ENCODE data around the gene FRMD3.
"Not testable (repeated sequence)": the region's sequence is repeated elsewhere in the genome, so short reads cannot be mapped to it uniquely, and the experiment has no call there.

The FRMD3 gene

DNA sequence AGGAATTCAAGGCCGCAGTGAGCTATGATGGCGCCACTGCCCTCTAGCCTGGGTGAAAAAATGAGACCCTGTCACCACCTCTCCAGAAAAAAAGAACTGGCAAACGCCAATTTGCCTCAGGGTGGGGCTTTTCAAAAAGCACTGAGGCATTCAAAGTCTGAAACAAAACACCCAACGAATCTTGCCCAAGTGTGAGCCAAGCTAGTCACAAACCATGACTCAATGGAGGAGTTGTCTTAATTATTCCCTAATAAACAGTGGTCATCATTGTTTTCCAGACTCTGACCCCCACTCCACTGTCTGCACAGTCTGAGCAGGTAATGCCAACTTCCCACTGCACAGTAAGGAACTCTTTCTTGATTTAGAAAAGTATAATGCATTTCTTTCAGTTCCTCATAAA, 16.8 kb downstream of the FRMD3 start:
- no peak for DNase-seq

DNA sequence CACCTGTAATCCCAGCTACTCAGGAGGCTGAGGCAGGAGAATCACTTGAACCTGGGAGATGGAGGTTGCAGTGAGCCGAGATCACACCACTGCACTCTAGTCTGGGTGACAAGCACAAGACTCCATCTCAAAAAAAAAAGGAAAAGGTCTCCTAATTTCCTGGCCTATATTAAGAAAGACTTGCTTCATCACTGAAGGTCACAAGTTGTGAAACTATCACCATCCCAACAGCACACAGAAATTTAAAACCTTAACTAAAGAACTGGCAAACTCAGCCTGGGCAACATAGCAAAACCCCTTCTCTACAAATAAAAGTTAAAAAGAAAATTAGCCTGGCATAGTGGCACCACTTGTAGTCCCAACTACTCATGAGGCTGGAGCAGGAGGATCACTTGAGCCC, 17.2 kb downstream of the FRMD3 start:
- DNase-seq = no peak

DNA sequence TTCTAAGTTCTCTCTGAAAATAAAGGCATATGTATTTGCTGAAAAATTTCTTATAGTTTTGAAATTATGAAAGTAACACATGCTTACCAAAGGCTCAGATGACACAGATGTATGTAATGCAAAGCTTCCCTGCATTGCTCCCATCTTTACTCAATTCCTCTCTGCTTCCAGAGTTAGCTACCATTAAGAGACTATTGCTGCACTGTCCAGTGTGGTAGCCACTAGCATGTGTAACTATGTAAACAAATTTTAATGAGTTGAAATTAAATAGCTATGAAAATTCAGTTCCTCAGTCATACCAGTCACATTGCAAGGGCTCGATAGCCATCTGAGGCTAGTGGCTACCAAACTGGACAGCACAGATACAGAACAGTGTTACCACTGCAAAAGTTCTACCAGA, 17.9 kb downstream of the FRMD3 start:
- no peak for DNase-seq

DNA sequence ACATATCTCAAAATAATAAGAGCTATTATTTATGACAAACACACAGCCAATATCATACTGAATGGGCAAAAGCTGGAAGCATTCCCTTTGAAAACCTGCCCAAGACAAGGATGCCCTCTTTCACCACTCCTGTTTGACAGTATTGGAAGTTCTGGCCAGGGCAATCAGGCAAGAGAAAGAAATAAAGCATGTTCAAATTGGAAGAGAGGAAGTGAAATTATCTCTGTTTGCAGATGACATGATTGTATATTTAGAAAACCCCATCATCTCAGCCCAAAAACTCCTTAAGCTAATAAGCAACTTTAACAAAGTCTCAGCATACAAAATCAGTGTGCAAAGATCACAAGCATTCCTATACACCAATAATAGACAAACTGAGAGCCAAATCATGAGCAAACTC, 20.2 kb downstream of the FRMD3 start:
- DNase-seq = not testable (repeated sequence)

DNA sequence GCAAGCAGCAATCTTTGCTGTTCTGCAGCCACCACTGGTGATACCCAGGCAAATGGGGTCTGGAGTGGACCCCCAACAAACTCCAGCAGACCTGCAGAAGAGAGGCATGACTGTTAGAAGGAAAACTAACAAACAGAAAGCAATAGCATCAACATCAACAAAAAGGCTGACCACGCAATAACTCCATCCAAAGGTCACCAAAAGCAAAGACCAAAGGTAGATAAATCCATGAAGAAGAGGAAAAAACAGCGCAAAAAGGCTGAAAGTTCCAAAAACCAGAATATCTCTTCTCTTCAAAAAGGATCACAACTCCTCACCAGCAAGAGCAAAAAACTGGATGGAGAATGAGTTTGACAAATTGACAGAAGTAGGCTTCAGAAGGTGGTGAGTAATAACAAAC, 23.4 kb downstream of the FRMD3 start:
- no peak for DNase-seq

DNA sequence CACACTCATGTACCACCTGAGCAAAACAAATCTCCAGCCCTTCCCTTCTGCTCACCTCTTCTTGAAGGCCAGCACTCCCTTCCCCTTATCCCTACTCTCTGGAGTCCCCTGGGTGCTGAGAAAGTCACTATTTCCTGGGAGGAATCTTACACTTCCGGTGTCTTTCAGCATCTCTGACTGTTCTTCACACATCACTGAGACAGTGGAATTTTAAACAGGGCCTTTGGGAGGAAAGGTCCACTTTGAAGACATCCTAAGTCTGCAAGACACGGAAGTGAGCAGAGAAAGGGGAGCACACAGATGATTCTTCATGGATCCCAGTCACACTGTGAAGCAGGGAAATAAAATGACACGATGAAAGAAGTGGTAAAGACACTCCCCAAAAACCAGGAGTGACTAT, 25.6 kb downstream of the FRMD3 start:
- DNase-seq = no peak

DNA sequence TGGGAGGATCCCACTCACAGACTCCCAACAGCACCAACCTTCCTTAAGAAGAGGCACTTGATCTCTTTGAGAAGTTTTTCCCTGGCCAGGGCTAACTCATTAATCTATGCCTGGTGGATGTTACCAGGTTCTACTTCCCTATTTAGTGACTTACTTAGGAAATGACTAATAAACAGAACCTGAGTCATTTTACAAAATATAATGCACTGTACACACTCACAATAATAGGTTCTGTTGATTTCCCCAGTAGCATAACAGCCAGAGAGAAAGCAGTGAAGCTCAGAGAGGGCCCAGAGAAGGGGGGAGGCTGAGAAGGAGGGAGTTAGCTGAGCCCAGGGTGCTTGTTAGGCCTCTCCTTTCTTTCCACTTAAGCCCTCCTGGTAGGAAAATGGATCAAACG, 27.1 kb downstream of the FRMD3 start:
- DNase-seq = peak; percentile 0

DNA sequence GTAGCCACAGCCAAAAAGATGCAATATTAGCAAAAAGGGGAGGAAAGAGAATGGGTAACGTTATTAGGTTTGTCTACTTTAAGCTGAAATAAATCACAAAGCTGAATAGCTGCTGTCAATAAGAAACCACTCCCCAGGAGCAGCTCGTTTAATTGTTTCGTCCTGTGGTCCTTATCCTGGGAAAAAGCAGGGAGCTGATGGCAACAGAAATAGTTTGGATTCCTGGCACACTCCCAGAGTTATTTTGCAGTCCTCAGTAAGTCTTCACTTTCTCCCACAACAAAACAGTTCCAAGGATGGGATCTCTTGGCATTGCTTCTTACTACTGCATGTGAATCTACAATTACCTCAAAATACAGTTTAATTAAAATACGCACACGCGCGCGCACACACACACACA, 28.8 kb downstream of the FRMD3 start:
- DNase-seq = no peak

DNA sequence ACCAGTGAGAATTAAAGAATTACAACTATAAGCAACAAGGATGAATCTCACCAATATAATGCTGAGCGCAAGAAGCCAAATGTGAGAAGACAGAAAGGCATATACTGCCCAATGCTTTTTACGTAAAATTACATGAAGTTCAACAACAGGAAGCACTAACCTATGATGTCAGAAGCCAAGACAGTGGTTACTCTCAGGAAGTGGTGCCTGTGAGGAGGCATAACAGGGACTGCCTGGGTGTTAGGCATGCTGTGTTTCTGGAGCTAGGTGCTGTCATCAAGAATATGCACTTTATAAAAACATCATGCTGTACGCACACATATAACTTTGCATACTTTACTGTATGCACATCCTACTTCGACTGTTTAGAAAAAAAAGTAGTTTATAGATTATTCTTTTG, 30.1 kb downstream of the FRMD3 start:
- peak; percentile 8 for DNase-seq

DNA sequence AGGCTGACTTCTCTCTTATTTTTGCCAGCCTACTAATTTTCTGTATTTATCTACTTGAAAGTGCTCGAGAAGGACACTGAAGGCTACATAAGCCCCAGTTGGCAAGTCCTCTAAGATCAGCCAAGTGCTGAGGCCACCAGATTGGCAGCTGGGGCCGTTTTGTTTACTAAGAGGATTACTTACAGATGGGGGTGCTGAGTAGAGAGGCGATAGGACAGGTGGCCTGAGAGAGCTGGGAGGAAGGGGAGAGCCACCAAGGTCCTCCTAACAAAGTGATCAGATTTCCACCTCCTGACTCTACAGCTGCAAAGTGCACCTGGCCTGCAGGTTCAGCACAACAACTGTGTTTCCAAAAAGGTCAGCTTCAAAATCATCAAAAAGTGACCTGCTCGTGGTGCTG, 32.9 kb downstream of the FRMD3 start:
- DNase-seq = no peak

DNA sequence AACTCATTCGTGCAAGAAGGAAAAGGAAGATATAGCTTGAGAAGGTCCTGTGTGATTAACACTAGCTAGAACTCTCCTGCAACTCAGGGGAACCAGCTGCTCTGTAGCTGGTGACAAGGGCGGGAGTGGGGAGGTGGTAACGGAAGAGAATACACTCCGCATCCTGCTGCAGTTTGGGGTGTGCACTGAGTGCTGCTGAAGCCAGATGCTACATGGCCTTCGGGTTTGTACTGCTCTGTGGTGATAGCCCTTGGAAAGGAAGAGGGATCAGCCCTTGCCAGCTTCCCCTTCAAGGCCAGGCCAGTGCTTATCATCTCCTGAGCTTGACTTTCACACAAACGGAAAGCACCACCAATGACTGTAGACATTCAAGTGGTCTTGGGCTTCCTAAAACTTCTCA, 34.3 kb downstream of the FRMD3 start:
- no peak for DNase-seq

DNA sequence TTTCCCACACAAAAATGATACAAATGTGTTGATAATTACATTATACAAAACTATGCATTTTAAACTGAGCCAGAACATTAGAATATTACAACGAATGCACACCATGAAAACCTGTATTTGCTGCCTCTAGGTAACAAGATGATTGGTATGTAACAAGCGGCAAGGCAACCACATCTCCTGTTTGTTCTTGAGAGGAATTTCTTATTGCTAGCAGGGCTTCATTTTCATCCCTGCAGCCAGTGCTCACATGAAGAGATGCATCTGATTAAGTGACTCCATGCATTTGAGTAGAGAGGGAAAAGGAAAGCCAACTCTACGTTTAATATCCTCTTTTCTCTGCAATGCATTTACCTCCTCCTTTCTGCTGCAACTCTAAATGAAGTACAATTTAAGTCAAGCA, 36.6 kb downstream of the FRMD3 start:
- no peak for DNase-seq

DNA sequence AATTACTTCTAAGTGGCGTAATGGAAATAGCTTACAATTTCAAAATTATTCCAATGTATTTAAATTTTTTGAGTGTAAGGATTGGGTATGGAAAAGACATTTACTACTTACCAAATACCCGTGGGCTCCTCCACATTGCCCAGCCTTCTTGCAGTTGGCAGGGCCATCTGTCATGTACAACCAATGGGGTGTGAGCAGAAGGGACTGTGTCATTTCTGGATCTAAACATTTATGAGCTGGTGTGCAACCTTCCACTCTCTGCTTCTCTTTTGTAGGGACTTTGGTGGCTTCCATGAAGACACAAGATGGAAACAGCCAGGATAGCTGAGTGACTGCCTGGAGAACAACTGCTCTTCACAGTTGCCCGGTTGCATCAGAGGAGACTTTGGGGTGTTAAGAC, 40.8 kb downstream of the FRMD3 start:
- no peak for DNase-seq

DNA sequence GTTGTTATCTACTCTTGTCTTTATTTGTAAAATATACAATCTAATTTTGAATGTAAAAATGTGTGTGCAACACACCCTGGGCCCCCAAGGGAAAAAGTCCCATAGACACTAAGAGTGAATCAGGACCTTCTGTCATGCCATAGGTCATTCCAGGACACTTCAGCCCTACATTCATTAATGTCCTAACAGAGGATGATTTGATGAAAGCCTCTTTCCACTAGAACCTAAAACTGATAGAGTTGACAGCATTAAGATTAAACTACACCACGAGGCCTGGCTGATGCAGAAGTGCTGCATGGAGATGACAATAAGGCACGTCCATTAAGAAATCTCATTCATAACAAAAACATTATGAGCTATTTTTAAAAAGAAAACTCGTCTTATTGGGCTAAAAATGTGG, 46.2 kb downstream of the FRMD3 start:
- no peak for DNase-seq

DNA sequence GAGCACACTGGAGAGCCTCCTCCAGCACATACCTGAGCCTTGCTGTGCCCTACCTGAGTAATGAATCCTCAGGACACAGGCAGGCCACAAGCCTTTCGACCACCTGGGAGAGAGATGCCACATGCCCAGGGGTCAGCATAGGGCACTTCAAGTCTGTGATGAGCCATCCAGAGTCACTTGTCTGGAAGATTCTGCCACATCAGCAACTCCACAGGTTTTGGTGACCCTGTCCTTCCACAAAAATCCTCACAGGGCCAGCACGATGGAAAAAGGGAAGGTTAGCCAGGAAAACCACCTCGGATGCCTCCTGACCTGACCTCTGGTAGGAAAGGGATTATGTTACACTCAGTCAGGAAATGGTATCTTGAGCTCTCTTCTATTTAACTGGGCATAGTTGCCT, 46.8 kb downstream of the FRMD3 start:
- DNase-seq = no peak

DNA sequence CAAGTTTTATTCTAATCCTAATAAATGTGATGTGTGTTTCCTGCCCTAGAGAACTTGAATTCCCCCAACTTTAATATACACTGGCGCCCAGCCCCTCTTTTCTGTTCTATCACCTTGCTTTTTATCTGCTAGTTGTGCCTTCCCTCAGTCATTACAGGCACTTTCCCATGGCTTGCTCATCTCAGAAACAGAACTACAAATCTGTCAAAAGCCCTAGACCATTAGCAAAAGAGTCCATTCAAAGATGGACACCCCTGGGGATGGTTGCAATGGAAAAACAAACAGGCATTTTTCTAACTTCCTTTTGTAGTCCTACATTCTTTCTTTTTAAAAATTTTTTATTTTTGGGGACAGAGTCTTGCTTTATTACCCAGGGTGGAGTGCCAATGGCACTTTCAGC, 48.2 kb downstream of the FRMD3 start:
- no peak for DNase-seq

DNA sequence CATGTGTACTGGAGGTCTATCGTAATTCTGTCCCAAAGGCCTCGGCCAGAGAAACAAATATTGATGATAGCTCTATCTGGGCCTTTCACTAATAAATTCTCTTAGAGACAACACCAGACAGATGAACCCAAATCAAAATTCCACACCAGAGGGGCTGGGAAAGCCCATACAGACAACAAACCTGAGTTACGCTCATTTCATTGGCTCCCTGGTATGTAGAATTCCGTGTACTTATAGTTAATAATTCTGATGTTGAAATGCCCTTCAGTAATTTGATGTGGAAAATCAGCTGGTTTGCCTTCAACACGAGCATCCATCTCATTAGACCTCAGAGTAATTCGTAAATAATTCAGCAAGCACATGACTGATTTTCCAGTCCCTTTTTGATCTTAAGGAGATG, 53.2 kb downstream of the FRMD3 start:
- no peak for DNase-seq

DNA sequence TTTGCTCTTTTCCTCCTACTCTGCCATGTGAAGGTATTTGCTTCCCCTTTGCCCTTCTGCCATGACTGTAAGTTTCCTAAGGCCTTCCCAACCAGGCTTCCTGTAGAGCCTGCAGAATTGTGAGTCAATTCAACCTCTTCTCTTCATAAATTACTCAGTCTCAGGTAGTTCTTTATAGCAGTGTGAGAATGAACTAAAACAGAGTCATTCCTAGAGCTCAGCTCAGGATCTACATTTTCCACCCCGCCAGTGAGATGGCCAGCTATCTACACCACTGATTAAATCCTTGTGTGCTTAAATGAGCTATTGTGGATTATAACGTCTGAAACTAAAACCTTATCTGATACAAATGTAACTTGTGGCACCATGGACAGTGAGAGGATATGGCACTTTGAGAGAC, 55.0 kb downstream of the FRMD3 start:
- DNase-seq = no peak

DNA sequence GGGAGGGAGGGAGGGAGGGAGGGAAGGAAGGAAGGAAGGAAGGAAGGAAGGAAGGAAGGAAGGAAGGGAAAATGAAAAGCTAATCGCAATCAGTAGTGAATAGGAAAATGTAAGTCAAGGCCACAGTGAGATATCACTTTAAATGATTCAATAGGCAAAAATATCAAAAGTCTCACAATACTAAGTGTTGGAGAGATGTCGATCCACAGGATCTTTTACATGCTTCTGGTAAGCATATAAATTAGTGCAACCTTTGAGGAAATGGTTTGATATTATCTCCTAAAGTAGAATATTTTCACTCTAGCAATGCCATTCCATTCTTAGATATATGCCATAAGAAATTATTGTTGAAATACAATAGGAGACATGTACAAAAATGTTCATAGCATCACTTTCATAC, 58.4 kb downstream of the FRMD3 start:
- DNase-seq = no peak

DNA sequence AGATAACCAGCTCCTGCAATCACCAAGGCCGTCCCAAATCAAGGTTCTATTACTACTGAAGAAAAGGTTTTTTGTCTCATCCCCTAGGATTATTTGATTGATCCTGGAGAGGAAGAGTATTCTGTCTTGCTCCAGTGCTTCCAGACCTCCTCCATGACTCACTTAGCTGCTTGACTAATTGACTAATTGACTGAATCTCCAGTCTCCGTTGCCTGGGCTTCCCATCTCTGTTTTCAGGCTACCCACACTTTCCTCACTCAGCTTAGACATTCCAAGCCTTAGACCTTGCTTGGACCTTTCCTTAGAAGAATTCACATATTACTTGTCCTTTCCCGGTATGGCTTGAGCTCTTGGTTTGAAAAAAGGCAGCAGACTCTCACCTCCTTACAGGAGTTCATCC, 60.6 kb downstream of the FRMD3 start:
- no peak for DNase-seq

DNA sequence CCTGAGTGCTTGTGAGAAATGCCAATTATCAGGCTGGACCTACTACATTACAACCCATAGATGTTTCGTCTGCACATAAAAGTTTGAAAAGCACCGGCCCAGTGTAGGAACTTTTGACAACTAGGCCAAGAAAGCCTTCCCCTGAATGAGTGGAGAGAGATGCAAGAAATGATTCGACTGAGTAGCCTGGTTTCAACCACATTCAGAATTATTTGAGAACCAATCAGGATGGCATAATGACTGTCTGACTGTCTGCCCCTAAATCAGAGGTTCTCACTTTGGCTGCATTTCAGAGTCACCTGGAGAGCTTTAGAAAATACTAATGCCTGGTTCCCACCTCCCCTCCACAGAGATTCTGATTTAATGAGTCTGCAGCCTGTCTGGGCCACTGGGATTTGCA, 61.1 kb downstream of the FRMD3 start:
- DNase-seq = no peak

DNA sequence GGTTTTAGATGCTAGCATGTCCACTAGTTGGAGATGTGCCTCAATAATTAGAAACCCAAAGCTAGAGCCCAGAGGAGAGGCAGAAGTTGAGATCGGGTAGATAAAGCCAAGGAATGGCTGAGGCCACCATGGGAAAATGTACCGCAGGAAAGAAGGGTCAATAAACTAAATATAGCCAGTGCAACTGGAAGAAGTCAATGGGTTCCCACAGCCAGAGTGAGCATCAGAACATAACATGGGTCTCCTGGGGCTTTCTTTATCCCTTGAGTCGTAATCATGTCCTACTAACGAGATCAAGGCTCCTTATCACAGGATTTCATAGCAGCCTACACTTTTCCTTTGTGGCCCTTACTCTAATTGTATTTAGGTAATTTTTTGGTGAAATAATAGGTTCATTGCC, 61.7 kb downstream of the FRMD3 start:
- no peak for DNase-seq

DNA sequence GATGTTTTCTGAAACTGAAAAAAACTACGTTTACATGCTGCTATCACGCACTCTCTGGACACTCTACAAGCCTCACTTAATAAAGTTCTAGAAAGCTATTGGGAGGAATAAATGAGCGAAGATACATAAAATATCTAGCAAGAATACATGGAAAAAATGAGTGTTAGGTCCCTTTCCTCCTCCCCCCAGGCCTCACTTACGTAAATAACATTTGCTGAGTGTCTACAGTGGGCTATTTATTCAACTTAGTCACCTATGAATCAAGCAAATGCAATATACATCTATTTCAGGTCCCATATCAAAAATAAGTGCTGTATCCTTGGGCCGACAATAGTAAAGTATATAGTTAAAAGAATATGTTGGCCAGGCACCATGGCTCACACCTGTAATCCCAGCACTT, 62.5 kb downstream of the FRMD3 start:
- no peak for DNase-seq

DNA sequence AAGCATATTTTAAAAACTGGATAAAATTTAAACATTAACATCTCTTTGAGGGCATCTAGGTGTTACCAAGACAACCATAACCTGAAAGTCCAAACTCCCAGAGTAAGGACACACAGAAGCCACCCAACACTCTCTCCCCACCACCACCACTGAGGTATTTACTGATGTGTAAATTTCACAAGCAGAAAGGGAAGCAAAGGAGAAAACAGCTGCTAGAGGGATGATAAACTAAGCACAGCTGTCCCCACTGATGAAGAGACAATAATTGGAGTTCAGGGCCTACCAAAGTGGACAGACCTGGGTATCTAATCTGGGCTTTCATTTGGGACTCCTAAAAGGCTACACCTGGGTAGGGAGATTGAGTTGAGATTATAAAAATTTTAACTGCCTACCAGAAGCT, 63.6 kb downstream of the FRMD3 start:
- DNase-seq = no peak

DNA sequence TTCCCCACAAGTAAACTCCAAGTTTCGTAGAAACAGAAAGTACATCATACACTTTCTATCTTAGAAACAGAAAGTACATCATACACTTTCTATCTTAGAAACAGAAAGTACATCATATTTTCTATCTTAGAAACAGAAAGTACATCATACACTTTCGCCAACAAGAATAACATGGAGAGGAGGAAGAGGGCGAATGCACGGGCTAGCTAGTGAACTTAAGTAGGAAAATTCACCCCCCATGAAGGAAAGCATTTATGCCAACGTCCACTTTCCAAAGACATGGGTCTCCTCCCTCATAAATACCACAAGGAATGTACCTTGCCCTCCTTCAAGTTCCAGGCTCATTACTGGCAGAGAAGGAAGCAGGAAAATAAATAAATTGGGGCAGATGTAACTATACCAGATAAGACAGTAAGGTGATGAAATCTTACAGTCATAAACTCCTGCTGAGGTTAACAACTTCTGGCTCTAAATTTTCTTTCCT, 64.7 kb downstream of the FRMD3 start:
- DNase-seq = no peak

DNA sequence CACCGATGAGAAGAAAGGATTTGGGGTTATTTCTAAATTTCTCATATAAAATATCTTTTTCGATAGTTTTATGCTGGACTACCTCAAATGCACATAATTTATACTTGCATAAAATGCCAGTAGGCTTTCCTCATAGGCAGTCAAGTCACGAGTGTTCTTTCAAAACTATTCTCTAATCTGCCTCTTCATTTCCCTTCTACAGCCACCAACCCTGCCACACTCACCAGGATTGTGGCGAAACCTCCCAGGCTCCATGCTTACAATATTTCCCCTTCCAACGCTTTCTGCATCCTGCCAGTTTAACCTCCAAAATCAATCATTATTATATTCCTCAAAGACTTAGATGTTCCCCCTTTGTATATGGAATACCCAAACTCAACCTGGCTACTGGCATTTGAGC, 65.4 kb downstream of the FRMD3 start:
- DNase-seq = no peak
